ENCODE data around the gene PODN. TPM values are rescaled to one million over a fixed set of nuclear protein-coding genes. Genes with fewer than 3 reads are reported as not detected.

PODN gene
- total RNA-seq, 2 experiments from 2014 or later: not detected

- no peak overlapping the region for H3K4me3 Mint-ChIP-seq
- H3K9me3 Mint-ChIP-seq (ENCODE audit: low read depth): no peaks in the 10 kb centered on the region
- no peak overlapping the region for H3K27ac Mint-ChIP-seq
- no peak for DNase-seq
- H3K36me3 Mint-ChIP-seq: no peaks in the 10 kb centered on the region
- CTCF ChIA-PET: interaction anchor here (0.5 kb wide), 1 partner anchor 64 kb away, joined by 3 read pairs; no protein-coding TSS in a partner anchor
- H3K27me3 Mint-ChIP-seq: peaks cover 61% of the 10 kb centered on the region
- peaks cover 2% of the 10 kb centered on the region for H3K4me1 Mint-ChIP-seq
- ATAC-seq: no peak
Observed at GRCh38 chr1:53062708-53063591, 937 bp downstream of the PODN start.

GRCh38 chr1:53063744-53064515 lies 1.9 kb downstream of the PODN start:
- Mint-ChIP-seq H3K4me3 (no peak overlapping the region), H3K4me1 (peaks cover 2% of the 10 kb centered on the region), H3K36me3 (no peaks in the 10 kb centered on the region), H3K27ac (no peak overlapping the region), H3K9me3 (ENCODE audit: low read depth) (no peaks in the 10 kb centered on the region), H3K27me3 (peaks cover 53% of the 10 kb centered on the region)
- ATAC-seq (no peak), DNase-seq (peak; percentile 35)
- CTCF ChIA-PET: interaction anchor here (1.2 to 1.6 kb wide), 2 partner anchors 11 to 118 kb away, joined by 3 read pairs; no protein-coding TSS in a partner anchor

GRCh38 chr1:53065391-53065790 lies 3.4 kb downstream of the PODN start:
- CTCF ChIA-PET: interaction anchor here (1.2 kb wide), 1 partner anchor 10 kb away, joined by 3 read pairs; no protein-coding TSS in a partner anchor
- no peaks in the 10 kb centered on the region for H3K36me3 Mint-ChIP-seq
- no peak for ATAC-seq
- peaks cover 39% of the 10 kb centered on the region for H3K27me3 Mint-ChIP-seq
- no peaks in the 10 kb centered on the region for H3K9me3 Mint-ChIP-seq (ENCODE audit: low read depth)
- no peak overlapping the region for H3K27ac Mint-ChIP-seq
- H3K4me3 Mint-ChIP-seq: no peak overlapping the region
- DNase-seq: peak; percentile 27
- H3K4me1 Mint-ChIP-seq: peaks cover 2% of the 10 kb centered on the region

GRCh38 chr1:53066488-53066887 lies 4.5 kb downstream of the PODN start:
- Mint-ChIP-seq H3K27me3 (peaks cover 28% of the 10 kb centered on the region), H3K36me3 (no peaks in the 10 kb centered on the region), H3K27ac (no peak overlapping the region), H3K9me3 (ENCODE audit: low read depth) (no peaks in the 10 kb centered on the region), H3K4me1 (peaks cover 2% of the 10 kb centered on the region), H3K4me3 (no peak overlapping the region)
- ATAC-seq (no peak), DNase-seq (no peak)
- CTCF ChIA-PET: no interaction called here

- no peak overlapping the region for H3K4me3 Mint-ChIP-seq
- no peaks in the 10 kb centered on the region for H3K36me3 Mint-ChIP-seq
- peaks cover 25% of the 10 kb centered on the region for H3K27me3 Mint-ChIP-seq
- CTCF ChIA-PET: no interaction called here
- DNase-seq (peak; percentile 36), ATAC-seq (no peak)
- peaks cover 2% of the 10 kb centered on the region for H3K4me1 Mint-ChIP-seq
- no peaks in the 10 kb centered on the region for H3K9me3 Mint-ChIP-seq (ENCODE audit: low read depth)
- H3K27ac Mint-ChIP-seq: no peak overlapping the region
Observed at GRCh38 chr1:53066891-53067738, 5.1 kb downstream of the PODN start.

- H3K27me3 Mint-ChIP-seq: peaks cover 20% of the 10 kb centered on the region
- H3K27ac Mint-ChIP-seq: no peak overlapping the region
- H3K36me3 Mint-ChIP-seq: no peaks in the 10 kb centered on the region
- H3K4me3 Mint-ChIP-seq: no peak overlapping the region
- no peak for ATAC-seq
- no peak for DNase-seq
- CTCF ChIA-PET: interaction anchor here (1.7 kb wide), 1 partner anchor 12 kb away, joined by 3 read pairs; no protein-coding TSS in a partner anchor
- H3K9me3 Mint-ChIP-seq (ENCODE audit: low read depth): no peaks in the 10 kb centered on the region
- H3K4me1 Mint-ChIP-seq: peaks cover 2% of the 10 kb centered on the region
Observed at GRCh38 chr1:53067886-53068285, 5.9 kb downstream of the PODN start.

GRCh38 chr1:53068314-53069099 lies 6.5 kb downstream of the PODN start:
- ATAC-seq: no peak
- Mint-ChIP-seq H3K4me3 (no peak overlapping the region), H3K4me1 (no peaks in the 10 kb centered on the region), H3K9me3 (ENCODE audit: low read depth) (no peaks in the 10 kb centered on the region), H3K36me3 (no peaks in the 10 kb centered on the region), H3K27ac (no peak overlapping the region), H3K27me3 (peaks cover 14% of the 10 kb centered on the region)
- CTCF ChIA-PET: interaction anchor here (1.7 kb wide), 1 partner anchor 13 kb away, joined by 3 read pairs; no protein-coding TSS in a partner anchor
- DNase-seq: peak; percentile 34

- ATAC-seq (no peak), DNase-seq (no peak)
- H3K36me3 Mint-ChIP-seq: no peaks in the 10 kb centered on the region
- H3K4me1 Mint-ChIP-seq: no peaks in the 10 kb centered on the region
- H3K9me3 Mint-ChIP-seq (ENCODE audit: low read depth): no peaks in the 10 kb centered on the region
- CTCF ChIA-PET: interaction anchor here (1.7 kb wide), 1 partner anchor 13 kb away, joined by 3 read pairs; no protein-coding TSS in a partner anchor
- H3K27me3 Mint-ChIP-seq: peaks cover 7% of the 10 kb centered on the region
- H3K27ac Mint-ChIP-seq: no peak overlapping the region
- no peak overlapping the region for H3K4me3 Mint-ChIP-seq
Observed at GRCh38 chr1:53069265-53069662, 7.3 kb downstream of the PODN start.

GRCh38 chr1:53069663-53070327 lies 7.8 kb downstream of the PODN start:
- Mint-ChIP-seq H3K4me3 (no peak overlapping the region), H3K36me3 (no peaks in the 10 kb centered on the region), H3K27me3 (peaks cover 3% of the 10 kb centered on the region), H3K4me1 (no peaks in the 10 kb centered on the region), H3K27ac (no peak overlapping the region), H3K9me3 (ENCODE audit: low read depth) (no peaks in the 10 kb centered on the region)
- DNase-seq: peak; percentile 30
- CTCF ChIA-PET: interaction anchor here (1.7 kb wide), 1 partner anchor 14 kb away, joined by 3 read pairs; no protein-coding TSS in a partner anchor
- no peak for ATAC-seq

- ATAC-seq: no peak
- CTCF ChIA-PET: no interaction called here
- no peaks in the 10 kb centered on the region for H3K9me3 Mint-ChIP-seq (ENCODE audit: low read depth)
Observed at GRCh38 chr1:53070621-53071020, 8.6 kb downstream of the PODN start.

GRCh38 chr1:53071167-53071865 lies 9.3 kb downstream of the PODN start:
- H3K9me3 Mint-ChIP-seq (ENCODE audit: low read depth): no peaks in the 10 kb centered on the region

More at GRCh38 chr1:53070621-53071020, 8.6 kb downstream of the PODN start:
- H3K4me3 Mint-ChIP-seq: no peak overlapping the region
- peaks cover under 1% of the 10 kb centered on the region for H3K27me3 Mint-ChIP-seq
- H3K36me3 Mint-ChIP-seq: no peaks in the 10 kb centered on the region
- no peak overlapping the region for H3K27ac Mint-ChIP-seq
- DNase-seq: no peak
- H3K4me1 Mint-ChIP-seq: no peaks in the 10 kb centered on the region

More at GRCh38 chr1:53071167-53071865, 9.3 kb downstream of the PODN start:
- no peak overlapping the region for H3K27ac Mint-ChIP-seq
- CTCF ChIA-PET: no interaction called here
- no peaks in the 10 kb centered on the region for H3K27me3 Mint-ChIP-seq
- no peak overlapping the region for H3K4me3 Mint-ChIP-seq
- DNase-seq (no peak), ATAC-seq (no peak)
- no peaks in the 10 kb centered on the region for H3K36me3 Mint-ChIP-seq
- no peaks in the 10 kb centered on the region for H3K4me1 Mint-ChIP-seq
